AG10803 (cell line): ENCODE measurements around the gene PRKN.
A peak's percentile ranks its signal among the peaks of the same experiment; 100 is the strongest.

Experiments
- DNase-seq: peaks from one replicate; pipeline ENCODE4 v3.0.0; 2010; ENCODE audit warnings: low read depth
- H3K4me3 ChIP-seq: 2 replicates; pipeline ENCODE4 v1.5.1; 2011; ENCODE audit warnings: mild to moderate bottlenecking, low read length, control low read depth
- CTCF ChIP-seq: conservative IDR thresholded peaks from 2 replicates; pipeline ENCODE4 v1.5.1; 2011; ENCODE audit warnings: mild to moderate bottlenecking, low read length, control low read depth, inconsistent platforms

Gene PRKN

GRCh38 chr6:162068340-162068739 lies 659.2 kb downstream of the PRKN start:
- DNase-seq = no peak
- no peak overlapping the region for H3K4me3 ChIP-seq
- TF ChIP-seq CTCF = no peak

- H3K4me3 ChIP-seq = no peak overlapping the region
- no peak for TF ChIP-seq CTCF
- no peak for DNase-seq
These were observed 663.9 kb downstream of the PRKN start for GRCh38 chr6:162063666-162064065.

GRCh38 chr6:162058281-162058875 lies 669.2 kb downstream of the PRKN start:
- DNase-seq = no peak
- no peak overlapping the region for H3K4me3 ChIP-seq
- TF ChIP-seq CTCF = no peak

- H3K4me3 ChIP-seq = no peak overlapping the region
- TF ChIP-seq CTCF = no peak
- DNase-seq = peak; percentile 28
These were observed 670.8 kb downstream of the PRKN start for GRCh38 chr6:162056745-162057144.

- TF ChIP-seq CTCF = no peak
- H3K4me3 ChIP-seq = no peak overlapping the region
- no peak for DNase-seq
These were observed 671.5 kb downstream of the PRKN start for GRCh38 chr6:162056061-162056460.

- no peak for DNase-seq
- TF ChIP-seq CTCF = no peak
- H3K4me3 ChIP-seq = no peak overlapping the region
These were observed 672.2 kb downstream of the PRKN start for GRCh38 chr6:162055365-162055764.

GRCh38 chr6:162053084-162053483 lies 674.5 kb downstream of the PRKN start:
- TF ChIP-seq CTCF = no peak
- H3K4me3 ChIP-seq = no peak overlapping the region
- no peak for DNase-seq
